Activated CD4-positive, CD25-positive, alpha-beta regulatory T cell treated with anti-CD3 and anti-CD28 coated beads, Interleukin-2, amount 50 U/mL, for 16 hours (primary cell): ENCODE data around the gene PHACTR1.
"Not testable (repeated sequence)": the region's sequence is repeated elsewhere in the genome, so short reads cannot be mapped to it uniquely, and the experiment has no call there.

ENCODE experiments used
- DNase-seq: peaks from one replicate; pipeline ENCODE4 v3.0.0-alpha.2; 2020; ENCODE audit warnings: low read depth, low spot score

Gene PHACTR1

GRCh38 chr6:13157293-13157692, 440.7 kb downstream of the PHACTR1 start:
- no peak for DNase-seq

- no peak for DNase-seq
These were observed 442.7 kb downstream of the PHACTR1 start for GRCh38 chr6:13159300-13159699.

GRCh38 chr6:13159822-13160221, 443.3 kb downstream of the PHACTR1 start:
- not testable (repeated sequence) for DNase-seq

- DNase-seq = no peak
These were observed 446.8 kb downstream of the PHACTR1 start for GRCh38 chr6:13163161-13163944.

DNA sequence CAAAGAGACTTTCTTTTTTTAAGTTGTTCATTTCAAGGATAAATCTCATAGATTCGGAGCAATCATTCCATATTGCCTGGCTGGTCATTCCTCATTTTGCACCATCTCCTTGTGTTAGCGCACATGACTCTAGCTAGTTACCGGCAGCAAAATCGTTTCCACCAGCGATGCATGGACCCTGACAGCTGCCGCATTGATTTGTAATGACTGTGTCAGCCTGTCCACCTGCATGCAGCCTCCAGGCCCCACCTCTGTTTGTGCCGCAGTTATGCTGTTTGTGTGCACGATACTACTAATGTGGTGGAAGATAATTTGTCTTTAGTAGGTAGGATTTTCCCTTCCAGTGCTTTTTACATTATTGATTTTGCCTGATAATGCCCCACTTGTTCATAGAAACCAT, 447.7 kb downstream of the PHACTR1 start:
- DNase-seq = no peak

DNA sequence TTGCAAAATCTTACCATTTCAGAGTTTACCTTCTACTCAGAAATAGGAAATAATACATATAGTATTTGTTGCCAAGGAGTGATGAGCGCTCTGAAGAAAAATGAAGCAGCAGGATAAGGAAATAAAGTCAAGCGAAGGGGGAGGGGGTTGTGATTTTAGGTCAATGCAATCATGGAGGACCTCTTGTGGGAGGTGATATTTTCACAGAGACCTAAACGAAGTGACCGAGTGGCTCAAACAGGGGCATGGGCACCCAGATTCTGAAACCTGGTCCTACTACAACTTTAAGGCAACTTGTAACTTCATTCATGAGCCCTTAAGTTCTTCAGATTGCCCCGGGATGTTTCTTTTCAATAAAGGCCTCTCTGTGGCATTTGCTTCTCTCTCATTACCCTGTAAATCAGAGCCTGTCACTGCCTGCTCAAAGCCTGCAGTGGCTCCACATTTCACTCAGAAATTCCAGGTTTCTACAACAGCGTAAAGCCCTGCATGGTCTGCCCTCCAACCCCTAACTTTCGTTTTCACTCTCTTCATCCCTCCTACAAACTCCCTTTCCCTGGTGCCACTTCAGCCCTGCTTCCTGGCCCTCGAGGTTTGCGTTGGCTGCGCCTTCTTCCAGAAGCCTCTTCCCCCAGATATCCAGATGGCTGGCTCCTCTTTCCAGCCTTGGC, 449.1 kb downstream of the PHACTR1 start:
- no peak for DNase-seq

- DNase-seq = no peak
These were observed 449.7 kb downstream of the PHACTR1 start for GRCh38 chr6:13166269-13166668.

DNA sequence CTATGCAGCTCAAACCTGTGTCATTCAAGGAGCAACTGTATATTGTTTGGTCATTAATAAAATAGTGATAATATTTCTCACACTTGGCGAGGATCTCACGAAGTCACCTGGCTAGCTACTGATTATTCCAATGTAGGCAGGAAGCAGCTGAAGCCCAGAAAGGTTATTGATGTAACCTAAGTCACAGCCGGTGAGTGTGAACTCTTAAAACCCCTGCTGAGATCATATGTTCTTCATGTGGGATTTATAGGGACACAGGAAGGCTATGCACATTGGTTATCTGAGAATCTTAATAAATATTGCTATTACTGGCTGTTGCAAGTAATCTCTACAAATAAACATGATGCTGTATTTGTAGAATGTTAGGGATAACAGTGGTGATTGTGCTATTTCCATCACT, 450.3 kb downstream of the PHACTR1 start:
- DNase-seq = no peak

DNA sequence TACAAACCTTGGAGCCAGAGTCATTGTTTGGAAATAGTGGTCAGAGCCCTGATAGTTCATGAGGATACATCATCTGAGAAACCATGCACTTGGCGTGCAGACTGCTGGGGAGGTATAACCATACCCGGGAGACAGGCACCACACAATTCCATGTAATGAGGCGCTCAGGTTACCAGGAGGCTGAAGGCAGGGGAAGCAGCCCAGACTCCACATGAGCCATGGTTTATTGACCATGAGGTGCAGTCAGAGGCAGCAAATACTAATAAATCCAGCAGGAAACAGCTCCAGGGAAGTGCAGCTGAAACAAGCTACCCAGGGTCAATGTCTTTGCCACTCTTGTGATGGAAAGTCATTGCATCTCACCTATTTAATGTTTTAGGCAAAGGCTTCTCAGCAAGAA, 455.7 kb downstream of the PHACTR1 start:
- no peak for DNase-seq

DNA sequence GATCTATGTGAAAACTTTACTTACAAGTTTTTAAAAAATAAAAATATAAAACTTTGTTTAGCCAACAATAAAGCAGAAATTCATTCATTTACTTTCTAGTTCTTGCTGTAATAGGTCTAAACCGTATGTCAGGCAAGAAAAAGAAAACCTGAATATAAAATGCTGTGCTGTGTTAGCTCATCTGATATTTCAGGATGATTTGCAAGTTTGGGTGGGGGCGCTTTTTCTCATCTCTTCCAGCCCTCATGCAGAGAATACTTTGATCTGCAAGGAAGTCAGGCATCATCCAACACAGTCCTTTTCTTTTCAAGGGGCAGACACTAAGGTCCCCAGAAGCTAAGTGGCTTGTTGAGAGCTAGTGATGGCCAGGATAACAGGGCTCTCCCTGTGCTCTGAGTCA, 458.5 kb downstream of the PHACTR1 start:
- no peak for DNase-seq

DNA sequence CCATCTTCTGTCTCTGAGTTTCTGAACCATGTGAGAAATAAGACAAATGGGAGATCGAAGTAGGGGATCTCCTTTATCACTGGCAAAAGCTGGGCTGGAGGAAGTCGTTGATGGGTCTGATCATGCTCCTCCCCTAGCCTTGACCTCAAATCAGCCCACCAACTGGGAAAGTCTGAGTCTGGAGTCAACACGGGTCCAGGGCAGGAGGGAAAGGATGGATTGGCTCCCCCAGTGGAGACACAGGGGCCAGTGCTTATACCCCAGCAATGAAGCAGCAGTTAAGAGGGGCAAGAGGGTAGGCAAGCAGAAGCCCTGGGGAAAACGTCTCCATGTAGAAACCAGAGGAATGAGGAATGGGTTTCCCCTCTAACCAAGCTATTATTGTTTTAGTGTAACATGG, 459.2 kb downstream of the PHACTR1 start:
- DNase-seq = no peak

GRCh38 chr6:13177664-13178063, 461.1 kb downstream of the PHACTR1 start:
- no peak for DNase-seq

DNA sequence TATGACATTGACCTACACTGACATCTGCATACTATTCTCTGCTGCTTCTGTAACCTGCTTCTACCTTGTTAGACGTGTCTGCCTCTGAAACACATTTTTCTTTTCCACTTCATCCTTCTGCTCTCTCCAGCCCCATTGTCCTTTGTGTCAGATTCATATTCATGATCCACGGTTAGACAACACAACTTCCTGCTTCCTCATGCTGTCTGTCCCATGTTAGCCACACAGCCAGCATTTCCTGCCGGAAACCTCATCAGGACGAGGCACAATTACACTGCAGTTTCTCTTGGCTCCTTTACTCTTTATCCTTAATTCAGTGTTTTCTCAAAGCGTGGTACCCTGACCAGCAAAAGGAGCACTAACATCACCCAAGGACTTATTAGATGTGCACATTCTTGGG, 461.5 kb downstream of the PHACTR1 start:
- no peak for DNase-seq

- no peak for DNase-seq
These were observed 464.0 kb downstream of the PHACTR1 start for GRCh38 chr6:13180538-13180937.

DNA sequence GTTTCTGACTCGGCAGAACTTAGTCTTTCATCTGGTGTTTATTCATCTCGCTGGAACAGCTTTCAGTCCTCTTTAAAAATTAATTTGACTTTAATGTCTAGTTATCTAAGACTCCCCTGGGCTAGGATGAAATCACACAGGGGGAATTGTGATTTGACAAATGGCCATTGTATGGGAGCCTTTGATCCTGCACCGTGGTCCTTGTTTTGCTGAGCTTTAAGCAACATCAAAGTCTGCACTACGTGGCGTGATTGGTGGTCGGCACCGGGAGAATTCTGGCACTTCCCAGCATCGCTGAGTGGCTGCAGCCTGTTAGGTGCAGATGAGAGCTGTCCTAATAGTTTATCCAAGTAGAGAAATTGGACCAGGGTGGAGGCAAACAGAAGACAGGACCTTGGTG, 464.8 kb downstream of the PHACTR1 start:
- DNase-seq = no peak

GRCh38 chr6:13183415-13184088, 467.0 kb downstream of the PHACTR1 start:
- no peak for DNase-seq

DNA sequence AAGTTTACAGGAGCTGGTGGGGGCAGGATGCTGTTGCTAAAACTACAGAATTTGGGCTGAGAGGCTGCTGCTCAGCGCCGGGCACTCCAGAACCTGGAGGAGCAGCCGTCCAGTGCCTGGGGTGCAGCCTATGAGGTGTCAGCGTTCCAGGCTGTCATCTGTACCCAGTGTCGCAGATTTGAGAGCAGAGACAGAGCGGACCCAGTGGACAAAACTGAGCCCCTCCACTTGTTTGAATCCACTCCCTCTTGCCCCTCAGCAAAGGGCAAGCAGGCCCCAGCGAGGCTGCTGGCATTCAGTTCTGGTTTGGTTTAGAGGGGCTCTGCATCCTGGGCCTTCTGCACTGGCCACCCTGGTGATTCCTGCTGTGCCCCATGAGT, 467.5 kb downstream of the PHACTR1 start:
- no peak for DNase-seq

GRCh38 chr6:13184547-13184946, 468.0 kb downstream of the PHACTR1 start:
- DNase-seq = no peak

DNA sequence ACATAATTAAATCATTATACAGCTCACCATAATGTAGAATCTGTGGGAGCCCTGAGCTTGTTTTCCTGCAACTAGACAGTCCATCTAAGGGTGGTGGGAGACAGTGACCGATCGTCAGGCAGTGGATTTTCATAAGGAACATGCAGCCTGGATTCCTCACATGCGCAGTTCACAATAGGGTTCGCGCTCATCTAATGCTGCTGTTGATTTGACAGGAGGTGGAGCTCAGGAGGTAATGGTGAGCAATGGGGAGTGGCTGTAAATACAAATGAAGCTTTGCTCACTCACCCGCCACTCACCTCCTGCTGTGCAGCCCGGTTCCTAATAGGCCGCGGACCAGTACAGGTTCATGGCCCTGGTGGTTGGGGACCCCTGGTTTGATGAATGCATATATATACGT, 470.3 kb downstream of the PHACTR1 start:
- DNase-seq = no peak

DNA sequence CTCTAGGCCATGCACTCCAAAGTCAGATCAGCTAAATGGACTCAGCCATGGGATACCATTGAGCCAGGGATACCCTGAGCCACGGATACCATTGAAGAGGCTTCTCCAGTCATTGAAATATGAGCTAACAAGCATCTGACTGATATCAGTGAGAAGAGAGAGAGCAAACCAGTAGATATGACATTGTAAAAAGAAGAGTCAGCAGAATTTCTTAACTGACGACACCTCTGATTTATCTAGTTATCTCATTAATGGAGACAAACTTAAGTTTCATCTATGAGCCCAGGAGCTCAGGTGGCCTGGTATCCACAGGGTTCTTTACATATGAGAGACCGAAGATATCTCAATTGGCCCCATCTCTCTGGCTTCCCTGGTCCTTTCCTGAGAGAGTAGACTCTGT, 471.1 kb downstream of the PHACTR1 start:
- DNase-seq = no peak

GRCh38 chr6:13188306-13188705, 471.7 kb downstream of the PHACTR1 start:
- DNase-seq = no peak

GRCh38 chr6:13189710-13190109, 473.1 kb downstream of the PHACTR1 start:
- no peak for DNase-seq

- DNase-seq = no peak
These were observed 473.8 kb downstream of the PHACTR1 start for GRCh38 chr6:13190376-13190775.
